Muscle of leg (tissue), 11 donors: ENCODE results near the gene GIT1. TPM values are rescaled to one million over a fixed set of nuclear protein-coding genes. Genes with fewer than 3 reads are reported as not detected.

Experiments used
- DNase-seq: peaks from one replicate; pipeline ENCODE4 v3.0.0; 2013
- H3K27ac ChIP-seq: one replicate; pipeline ENCODE4 v1.5.1; 2013; ENCODE audit warnings: mild to moderate bottlenecking, low read length, control low read depth
- H3K27me3 ChIP-seq: one replicate; pipeline ENCODE4 v1.6.1; 2013; ENCODE audit warnings: low read length; ENCODE audit not compliant: control insufficient read depth, insufficient read depth
- H3K36me3 ChIP-seq: one replicate; pipeline ENCODE4 v1.6.1; 2013; ENCODE audit warnings: low read length; ENCODE audit not compliant: control insufficient read depth, insufficient read depth
- H3K4me1 ChIP-seq: one replicate; pipeline ENCODE4 v1.6.1; 2013; ENCODE audit warnings: low read length; ENCODE audit not compliant: control insufficient read depth, insufficient read depth
- H3K4me3 ChIP-seq: one replicate; pipeline ENCODE4 v1.5.1; 2013; ENCODE audit warnings: low read length, control low read depth
- H3K9me3 ChIP-seq: replicated peaks from 2 replicates; pipeline ENCODE4 v1.6.1; 2013; ENCODE audit warnings: low read depth, low read length; ENCODE audit not compliant: control insufficient read depth
- WGBS: methylation state at CpG from one replicate; pipeline ENCODE4 v1.1.5; 2013; ENCODE audit warnings: missing lambda C conversion rate; ENCODE audit not compliant: insufficient coverage; 5-methylcytosine and 5-hydroxymethylcytosine counted together
- polyA plus RNA-seq, 8 donors: library from polyadenylated mRNA; unstranded; fragments of 120-200 nt; gene quantifications; one replicate each; pipeline versions ENCODE4 v1.2.1 to v1.2.3, GENCODE V29; 2013; ENCODE audit warnings: inconsistent platforms in 1 of 8, low replicate concordance in 1 of 8; ENCODE audit not compliant: insufficient read length in 8 of 8, insufficient read depth in 1 of 8
- total RNA-seq: library from RNA; stranded (reverse); fragments of 120-200 nt; gene quantifications from one replicate; pipeline ENCODE4 v1.2.4, GENCODE V29; 2013

GIT1 gene
- total and polyA plus RNA-seq, 9 donors, result 16.4 to 33.7 (median 31.4) TPM

GRCh38 chr17:29572691-29573557 is 16.5 kb downstream of the GIT1 start:
- Histone ChIP-seq H3K9me3 (no peaks in the 10 kb centered on the region), H3K36me3 (peaks cover 67% of the 10 kb centered on the region), H3K27ac (peak overlapping the region; percentile 55), H3K4me1 (peaks cover 46% of the 10 kb centered on the region), H3K4me3 (peak overlapping the region; percentile 15), H3K27me3 (no peaks in the 10 kb centered on the region)
- WGBS, result 6% methylated on average over 38 of the region's 62 CpGs
- DNase-seq, result peak; percentile 83

GRCh38 chr17:29571883-29572681 is 17.4 kb downstream of the GIT1 start:
- Histone ChIP-seq H3K9me3 (no peaks in the 10 kb centered on the region), H3K36me3 (peaks cover 58% of the 10 kb centered on the region), H3K27ac (peak overlapping the region; percentile 35), H3K27me3 (peaks cover 4% of the 10 kb centered on the region), H3K4me1 (peaks cover 43% of the 10 kb centered on the region), H3K4me3 (peak overlapping the region; percentile 15)
- DNase-seq, result peak; percentile 19
- 29% methylated on average over 22 of the region's 30 CpGs for WGBS

GRCh38 chr17:29571486-29571882 is 18.0 kb downstream of the GIT1 start:
- Histone ChIP-seq H3K36me3 (peaks cover 52% of the 10 kb centered on the region), H3K27me3 (peaks cover 6% of the 10 kb centered on the region), H3K27ac (peak overlapping the region; percentile 13), H3K4me3 (no peak overlapping the region), H3K9me3 (no peaks in the 10 kb centered on the region), H3K4me1 (peaks cover 39% of the 10 kb centered on the region)
- DNase-seq, result peak; percentile 10
- no CpG with 5 or more reads among the region's 6 CpGs for WGBS

GRCh38 chr17:29570521-29570920 is 18.9 kb downstream of the GIT1 start:
- DNase-seq, result no peak
- Histone ChIP-seq H3K4me1 (peaks cover 49% of the 10 kb centered on the region), H3K36me3 (peaks cover 43% of the 10 kb centered on the region), H3K9me3 (no peaks in the 10 kb centered on the region), H3K27me3 (peaks cover 16% of the 10 kb centered on the region), H3K27ac (no peak overlapping the region), H3K4me3 (no peak overlapping the region)
- 88% methylated on average over 7 of the region's 7 CpGs for WGBS

GRCh38 chr17:29569245-29569950 is 20.1 kb downstream of the GIT1 start:
- Histone ChIP-seq H3K4me1 (peaks cover 51% of the 10 kb centered on the region), H3K4me3 (peak overlapping the region; percentile 90), H3K27me3 (peaks cover 25% of the 10 kb centered on the region), H3K9me3 (no peaks in the 10 kb centered on the region), H3K36me3 (peaks cover 31% of the 10 kb centered on the region), H3K27ac (peak overlapping the region; percentile 83)
- 34% methylated on average over 8 of the region's 14 CpGs for WGBS
- peak; percentile 29 for DNase-seq

GRCh38 chr17:29568331-29569244 is 20.9 kb downstream of the GIT1 start, which contains the start of gene TP53I13:
TSS of gene TP53I13 (plus strand) at chr17:29568701. CDS start at chr17:29568759, 58 bp downstream.
- H3K9me3 ChIP-seq, result no peaks in the 10 kb centered on the region
- H3K27me3 ChIP-seq, result peaks cover 25% of the 10 kb centered on the region
- peak within 1 kb of the TSS; percentile 87 for H3K27ac ChIP-seq
- H3K4me1 ChIP-seq, result peaks cover 54% of the 10 kb centered on the region
- H3K36me3 ChIP-seq, result peaks cover 24% of the 10 kb centered on the region
- peak; percentile 95 for DNase-seq
- WGBS, result under 1% methylated on average over 50 of the region's 85 CpGs
- H3K4me3 ChIP-seq, result peak within 1 kb of the TSS; percentile 90

GRCh38 chr17:29567554-29568330 is 21.7 kb downstream of the GIT1 start:
- Histone ChIP-seq H3K27ac (peak overlapping the region; percentile 87), H3K4me3 (peak overlapping the region; percentile 90), H3K27me3 (peaks cover 25% of the 10 kb centered on the region), H3K4me1 (peaks cover 47% of the 10 kb centered on the region), H3K9me3 (no peaks in the 10 kb centered on the region), H3K36me3 (peaks cover 20% of the 10 kb centered on the region)
- peak; percentile 53 for DNase-seq
- under 1% methylated on average over 48 of the region's 63 CpGs for WGBS

- Histone ChIP-seq H3K9me3 (no peaks in the 10 kb centered on the region), H3K4me1 (peaks cover 45% of the 10 kb centered on the region), H3K27me3 (peaks cover 25% of the 10 kb centered on the region), H3K27ac (no peak overlapping the region), H3K36me3 (peaks cover 19% of the 10 kb centered on the region), H3K4me3 (peak overlapping the region; percentile 90)
- WGBS, result under 1% methylated on average over 27 of the region's 27 CpGs
- no peak for DNase-seq
Measured at GRCh38 chr17:29567304-29567553, 22.2 kb downstream of the GIT1 start.
